ENCODE measurements around the gene GCK.
"Not testable (repeated sequence)": the region's sequence is repeated elsewhere in the genome, so short reads cannot be mapped to it uniquely, and the experiment has no call there.

Gene GCK

GRCh38 chr7:44180631-44181030 lies 8.6 kb downstream of the GCK start:
- DNase-seq (ENCODE audit: low read depth, low spot score), result no peak

- peak; percentile 30 for DNase-seq (ENCODE audit: low read depth, low spot score)
These were observed 11.6 kb downstream of the GCK start for GRCh38 chr7:44177570-44178131.

- DNase-seq (ENCODE audit: low read depth, low spot score), result no peak
These were observed 12.8 kb downstream of the GCK start for GRCh38 chr7:44176486-44176885.

- no peak for DNase-seq (ENCODE audit: low read depth, low spot score)
These were observed 13.5 kb downstream of the GCK start for GRCh38 chr7:44175730-44176129.

- not testable (repeated sequence) for DNase-seq (ENCODE audit: low read depth, low spot score)
These were observed 14.6 kb downstream of the GCK start for GRCh38 chr7:44174694-44174948.

GRCh38 chr7:44173911-44174693 lies 15.1 kb downstream of the GCK start:
- DNase-seq (ENCODE audit: low read depth, low spot score), result no peak

GRCh38 chr7:44172803-44173424 lies 16.3 kb downstream of the GCK start:
- DNase-seq (ENCODE audit: low read depth, low spot score), result no peak

- no peak for DNase-seq (ENCODE audit: low read depth, low spot score)
These were observed 16.9 kb downstream of the GCK start for GRCh38 chr7:44172352-44172751.

- DNase-seq (ENCODE audit: low read depth, low spot score), result not testable (repeated sequence)
These were observed 17.3 kb downstream of the GCK start for GRCh38 chr7:44171901-44172300.

- no peak for DNase-seq (ENCODE audit: low read depth, low spot score)
These were observed 21.3 kb downstream of the GCK start for GRCh38 chr7:44167920-44168319.

GRCh38 chr7:44163591-44163990 lies 25.6 kb downstream of the GCK start:
- peak; percentile 69 for DNase-seq (ENCODE audit: low read depth, low spot score)

- DNase-seq (ENCODE audit: low read depth, low spot score), result peak; percentile 69
These were observed 26.3 kb downstream of the GCK start for GRCh38 chr7:44162785-44163395.

- no peak for DNase-seq (ENCODE audit: low read depth, low spot score)
These were observed 27.1 kb downstream of the GCK start for GRCh38 chr7:44162179-44162578.

GRCh38 chr7:44161371-44161770 lies 27.9 kb downstream of the GCK start:
- no peak for DNase-seq (ENCODE audit: low read depth, low spot score)

GRCh38 chr7:44159824-44160630 lies 29.2 kb downstream of the GCK start:
- DNase-seq (ENCODE audit: low read depth, low spot score), result no peak

- no peak for DNase-seq (ENCODE audit: low read depth, low spot score)
These were observed 30.2 kb downstream of the GCK start for GRCh38 chr7:44158873-44159631.

- DNase-seq (ENCODE audit: low read depth, low spot score), result no peak
These were observed 31.0 kb downstream of the GCK start for GRCh38 chr7:44158096-44158872.

- DNase-seq (ENCODE audit: low read depth, low spot score), result no peak
These were observed 31.8 kb downstream of the GCK start for GRCh38 chr7:44157116-44158080.

GRCh38 chr7:44156453-44157010 lies 32.7 kb downstream of the GCK start:
- DNase-seq (ENCODE audit: low read depth, low spot score), result no peak
